Kidney epithelial cell (primary cell): ENCODE measurements around the gene DENND5B. TPM values are rescaled to one million over a fixed set of nuclear protein-coding genes. Genes with fewer than 3 reads are reported as not detected.

Source experiments
- DNase-seq: peaks from one replicate; pipeline ENCODE4 v3.0.0-alpha.2; 2010; ENCODE audit warnings: low read depth
- H3K27me3 ChIP-seq: 2 replicates; pipeline ENCODE4 v1.6.0; 2011; ENCODE audit warnings: low read length; ENCODE audit not compliant: control insufficient read depth, insufficient read depth
- H3K36me3 ChIP-seq: 2 replicates; pipeline ENCODE4 v1.5.1; 2011; ENCODE audit warnings: low read length; ENCODE audit not compliant: control insufficient read depth, insufficient read depth
- H3K4me3 ChIP-seq: 2 replicates; pipeline ENCODE4 v1.5.1; 2011; ENCODE audit warnings: low read depth, mild to moderate bottlenecking, control low read depth, low read length
- total RNA-seq: library from RNA; depleted of rRNA; stranded (reverse); fragments of >200 nt; gene quantifications from 2 replicates; pipeline ENCODE4 v1.2.3, GENCODE V29; 2015
- TF ChIP-seq, protein P1 (sequence below): IDR thresholded peaks from 2 replicates; pipeline ENCODE4 v1.5.1; 2011; ENCODE audit warnings: mild to moderate bottlenecking, moderate library complexity, low read length, control low read depth, inconsistent platforms; ENCODE audit not compliant: insufficient read depth, poor library complexity, severe bottlenecking

The DENND5B gene
- total RNA-seq, 1 donor from 2014 or later = 7.6 TPM

DNA sequence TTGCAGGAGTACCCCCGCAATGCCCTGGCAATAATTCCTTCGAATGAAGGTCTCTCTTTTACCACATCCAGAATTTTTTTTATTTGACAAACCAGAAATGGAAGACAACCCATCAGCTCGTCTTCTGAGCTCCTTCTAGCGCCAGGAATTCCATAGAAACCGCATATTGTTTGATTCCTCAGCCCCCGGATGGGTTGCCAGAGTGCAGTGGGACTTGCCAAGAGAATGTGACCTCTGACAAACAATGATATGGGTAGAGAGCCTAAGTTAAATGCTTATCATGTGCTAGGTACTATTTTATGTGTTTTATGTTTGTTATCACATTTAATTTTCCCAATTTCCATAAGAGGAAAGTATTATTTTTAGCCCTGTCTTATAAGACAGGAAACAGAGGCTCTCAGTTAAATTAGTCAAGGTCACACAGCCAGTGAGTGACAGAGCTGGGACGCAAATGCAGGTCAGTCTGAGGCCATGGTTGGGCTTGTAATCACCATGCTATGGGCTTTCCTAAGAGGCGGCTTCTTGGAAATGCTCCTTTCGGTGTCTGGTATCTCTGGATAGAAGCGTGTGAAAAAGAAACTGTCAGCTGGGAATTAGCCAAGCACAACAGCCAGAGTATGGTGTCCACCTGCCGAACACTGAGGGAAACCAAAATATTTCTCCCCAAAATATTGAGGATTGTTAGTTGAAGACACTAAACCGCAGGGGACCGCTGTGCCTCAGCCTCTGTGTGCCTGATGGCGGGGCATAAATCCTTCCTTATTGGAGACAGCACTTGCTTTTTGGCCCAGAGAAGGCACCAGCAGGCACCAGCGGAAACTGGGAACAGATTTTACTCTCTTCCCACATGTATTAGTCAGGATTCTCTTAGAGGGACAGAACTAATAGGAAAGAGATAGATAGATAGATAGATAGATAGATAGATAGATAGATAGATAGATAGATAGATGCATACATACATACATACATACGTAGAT lies 39.1 kb upstream of the DENND5B start:
- DNase-seq = no peak
- no peak overlapping the region for H3K4me3 ChIP-seq
- H3K36me3 ChIP-seq = no peaks in the 10 kb centered on the region
- no peaks in the 10 kb centered on the region for H3K27me3 ChIP-seq
- TF ChIP-seq, protein P1, sequence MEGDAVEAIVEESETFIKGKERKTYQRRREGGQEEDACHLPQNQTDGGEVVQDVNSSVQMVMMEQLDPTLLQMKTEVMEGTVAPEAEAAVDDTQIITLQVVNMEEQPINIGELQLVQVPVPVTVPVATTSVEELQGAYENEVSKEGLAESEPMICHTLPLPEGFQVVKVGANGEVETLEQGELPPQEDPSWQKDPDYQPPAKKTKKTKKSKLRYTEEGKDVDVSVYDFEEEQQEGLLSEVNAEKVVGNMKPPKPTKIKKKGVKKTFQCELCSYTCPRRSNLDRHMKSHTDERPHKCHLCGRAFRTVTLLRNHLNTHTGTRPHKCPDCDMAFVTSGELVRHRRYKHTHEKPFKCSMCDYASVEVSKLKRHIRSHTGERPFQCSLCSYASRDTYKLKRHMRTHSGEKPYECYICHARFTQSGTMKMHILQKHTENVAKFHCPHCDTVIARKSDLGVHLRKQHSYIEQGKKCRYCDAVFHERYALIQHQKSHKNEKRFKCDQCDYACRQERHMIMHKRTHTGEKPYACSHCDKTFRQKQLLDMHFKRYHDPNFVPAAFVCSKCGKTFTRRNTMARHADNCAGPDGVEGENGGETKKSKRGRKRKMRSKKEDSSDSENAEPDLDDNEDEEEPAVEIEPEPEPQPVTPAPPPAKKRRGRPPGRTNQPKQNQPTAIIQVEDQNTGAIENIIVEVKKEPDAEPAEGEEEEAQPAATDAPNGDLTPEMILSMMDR = no peak

DNA sequence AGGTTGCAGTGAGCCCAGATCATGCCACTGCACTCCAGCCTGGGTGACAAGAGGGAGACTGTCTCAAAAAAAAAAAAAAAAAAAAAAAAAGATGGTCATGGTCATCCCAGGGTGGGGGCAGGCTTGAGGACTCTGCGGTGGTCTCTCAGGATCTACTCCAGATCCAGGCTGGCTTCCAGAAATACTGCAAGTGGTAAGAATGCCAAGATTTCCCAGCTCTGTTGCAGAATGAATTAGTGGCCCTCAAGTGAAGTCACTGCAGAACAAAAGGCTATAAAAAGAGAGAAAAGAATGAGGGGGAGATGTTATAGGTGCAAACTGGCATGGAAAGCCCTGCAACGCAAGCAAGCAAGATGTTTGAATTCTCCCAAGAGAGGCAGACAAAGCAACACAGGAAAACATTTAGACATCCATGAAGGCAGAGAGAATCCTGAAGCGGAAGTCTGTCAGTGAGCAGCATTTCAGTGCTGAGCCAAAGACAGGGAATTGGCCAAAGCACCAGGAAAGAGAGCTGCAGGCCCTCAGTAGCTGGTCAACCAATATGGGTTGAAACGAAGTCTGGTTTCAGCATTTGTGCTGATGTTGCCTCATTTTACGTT lies 36.6 kb upstream of the DENND5B start:
- H3K36me3 ChIP-seq = no peaks in the 10 kb centered on the region
- H3K27me3 ChIP-seq = no peaks in the 10 kb centered on the region
- no peak overlapping the region for H3K4me3 ChIP-seq
- TF ChIP-seq, protein P1 = no peak
- no peak for DNase-seq

DNA sequence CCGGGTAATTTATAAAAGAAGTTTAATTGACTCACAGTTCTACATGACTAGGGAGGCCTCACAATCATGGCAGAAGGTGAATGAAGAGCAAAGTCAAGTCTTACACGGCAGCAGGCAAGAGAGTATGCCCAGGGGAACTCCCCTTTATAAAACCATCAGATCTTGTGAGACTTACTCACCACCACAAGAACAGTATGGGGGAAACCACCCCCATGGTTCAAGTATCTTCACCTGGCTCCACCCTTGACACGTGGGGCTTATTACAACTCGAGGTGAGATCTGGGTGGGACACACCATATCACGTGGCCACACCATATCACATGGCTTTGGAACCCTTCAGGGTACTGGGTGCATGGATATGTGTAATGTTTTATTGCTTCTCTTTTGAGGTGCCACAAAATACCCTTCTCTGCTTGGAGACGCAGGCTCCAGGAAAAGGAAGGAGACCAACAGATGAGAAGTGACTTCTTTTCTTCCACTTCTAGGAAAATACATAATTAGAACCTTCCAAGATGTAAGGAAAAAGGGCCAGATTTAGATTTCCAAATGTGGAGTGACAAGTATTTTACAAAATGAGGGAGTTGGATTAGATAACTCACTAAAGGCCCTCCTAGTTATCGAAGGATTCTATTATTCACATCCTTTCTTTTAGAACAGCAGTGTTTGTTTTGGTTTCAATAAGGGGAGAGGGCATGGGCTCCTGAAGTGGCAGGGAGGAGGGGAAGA lies 35.5 kb upstream of the DENND5B start:
- Histone ChIP-seq H3K27me3 (no peaks in the 10 kb centered on the region), H3K4me3 (no peak overlapping the region), H3K36me3 (no peaks in the 10 kb centered on the region)
- TF ChIP-seq, protein P1 = no peak
- DNase-seq = no peak

DNA sequence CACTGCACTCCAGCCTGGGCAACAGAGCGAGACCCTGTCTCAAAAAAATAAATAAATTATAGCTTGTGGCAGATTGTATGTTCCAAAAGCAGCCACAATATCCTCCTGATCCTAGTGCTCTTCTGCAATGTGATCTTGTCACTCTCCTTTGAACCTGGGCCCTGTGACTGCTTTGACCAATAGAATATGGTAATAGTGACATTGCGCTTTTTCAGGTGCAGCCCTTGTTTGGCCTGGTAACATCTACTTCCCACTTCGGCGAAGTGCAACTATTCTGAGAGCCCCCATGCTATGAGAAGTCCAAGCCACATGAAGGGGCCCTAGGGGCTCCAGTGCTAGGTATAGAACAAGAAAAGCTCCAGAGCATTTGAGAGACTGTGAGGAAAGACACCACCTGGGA lies 31.1 kb upstream of the DENND5B start:
- TF ChIP-seq, protein P1 = no peak
- no peak for DNase-seq
- Histone ChIP-seq H3K27me3 (no peaks in the 10 kb centered on the region), H3K36me3 (no peaks in the 10 kb centered on the region), H3K4me3 (no peak overlapping the region)

DNA sequence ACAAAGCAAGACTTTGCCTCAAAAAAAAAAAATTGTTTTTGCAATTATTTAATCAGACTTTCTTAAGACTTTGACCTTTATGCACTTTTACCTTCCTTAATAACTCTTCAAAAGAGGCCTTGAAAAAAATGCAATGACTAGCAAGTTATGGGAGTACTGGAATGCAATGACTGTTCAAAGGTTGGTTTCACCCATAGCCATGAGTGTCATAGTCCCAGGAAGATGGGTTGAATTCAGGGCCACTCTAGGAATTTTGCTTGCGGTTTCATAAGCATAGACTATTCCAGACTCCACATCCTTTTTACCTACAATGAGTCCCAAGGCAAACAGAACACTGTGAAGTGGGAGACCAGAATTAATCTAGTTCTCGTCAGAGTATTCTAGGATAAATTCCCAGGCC lies 29.4 kb upstream of the DENND5B start:
- no peak for DNase-seq
- Histone ChIP-seq H3K4me3 (no peak overlapping the region), H3K36me3 (no peaks in the 10 kb centered on the region), H3K27me3 (no peaks in the 10 kb centered on the region)
- TF ChIP-seq, protein P1 = no peak
